HepG2 (cell line): Measurements from ENCODE around the gene RPL37. TPM values are rescaled to one million over a fixed set of nuclear protein-coding genes. Genes with fewer than 3 reads are reported as not detected.

Experiments used
- ARNTL ChIP-seq: sonication (generic); formaldehyde crosslinking; IDR thresholded peaks from 2 replicates; pipeline ENCODE4 v1.4.0; 2020; ENCODE audit warnings: mild to moderate bottlenecking, missing genetic modification reagents
- ELF1 ChIP-seq: sonication (generic); formaldehyde crosslinking; IDR thresholded peaks from 2 replicates; pipeline ENCODE4 v1.4.0; 2020; ENCODE audit warnings: missing genetic modification reagents
- RBM22 ChIP-seq: fragments of 200-400 bp; formaldehyde crosslinking; optimal IDR thresholded peaks from 2 replicates; pipeline ENCODE3; 2017; ENCODE audit warnings: mild to moderate bottlenecking, low read length, moderate library complexity
- REL ChIP-seq: sonication (generic); formaldehyde crosslinking; conservative IDR thresholded peaks from 2 replicates; pipeline ENCODE4 v1.8.0; 2022; ENCODE audit warnings: mild to moderate bottlenecking, missing genetic modification reagents, moderate library complexity
- SP4 ChIP-seq: sonication (generic); formaldehyde crosslinking; IDR thresholded peaks from 2 replicates; pipeline ENCODE4 v1.8.1; 2023; ENCODE audit warnings: mild to moderate bottlenecking, missing genetic modification reagents
- SP5 ChIP-seq: IDR thresholded peaks from 2 replicates; pipeline ENCODE4 v1.6.1; 2016; ENCODE audit warnings: low read depth, borderline replicate concordance
- YY1 ChIP-seq: IDR thresholded peaks from 2 replicates; pipeline ENCODE4 v1.6.1; 2011; ENCODE audit warnings: low read length, low read depth, moderate library complexity, mild to moderate bottlenecking; ENCODE audit not compliant: insufficient read depth, insufficient replicate concordance
- ZBTB20 ChIP-seq: sonication (generic); formaldehyde crosslinking; IDR thresholded peaks from 2 replicates; pipeline ENCODE4 v1.8.1; 2023; ENCODE audit warnings: missing genetic modification reagents, low read depth, mild to moderate bottlenecking, borderline replicate concordance
- ZBTB38 ChIP-seq: sonication (generic); formaldehyde crosslinking; IDR thresholded peaks from 2 replicates; pipeline ENCODE4 v1.5.1; 2020; ENCODE audit warnings: mild to moderate bottlenecking, missing genetic modification reagents
- ZMYM2 ChIP-seq: sonication (generic); formaldehyde crosslinking; IDR thresholded peaks from 2 replicates; pipeline ENCODE4 v1.8.0; 2022; ENCODE audit warnings: mild to moderate bottlenecking, missing genetic modification reagents
- ZNF781 ChIP-seq: sonication (generic); formaldehyde crosslinking; IDR thresholded peaks from 2 replicates; pipeline ENCODE4 v1.5.1; 2020; ENCODE audit warnings: borderline replicate concordance, mild to moderate bottlenecking, missing genetic modification reagents; ENCODE audit errors: not compliant biosample characterization
- ZNF891 ChIP-seq: sonication (generic); formaldehyde crosslinking; IDR thresholded peaks from 2 replicates; pipeline ENCODE4 v1.5.0; 2020; ENCODE audit warnings: mild to moderate bottlenecking, missing genetic modification reagents
- ZSCAN29 ChIP-seq: sonication (generic); formaldehyde crosslinking; conservative IDR thresholded peaks from 2 replicates; pipeline ENCODE4 v1.4.0; 2020; ENCODE audit warnings: mild to moderate bottlenecking, missing genetic modification reagents
- polyA plus RNA-seq, 8 experiments: library from polyadenylated mRNA; depleted of rRNA in 3 of 8; stranded (reverse) in 7 of 8; unstranded in 1 of 8; fragments of >200 nt; fragmentation: Illumina TruSeq in 4 of 8; extraction: Trizol in 4 of 8; gene quantifications; 2 replicates each; pipeline versions ENCODE4 v1.2.1 to v1.2.3, GENCODE V29; 2011 to 2016; ENCODE audit warnings: low read depth in 4 of 8, missing spikeins in 1 of 8, mixed read lengths in 1 of 8; ENCODE audit not compliant: insufficient read depth in 1 of 8
- total RNA-seq, 5 experiments: library from RNA; depleted of rRNA; stranded (reverse); fragments of >200 nt; fragmentation: Illumina TruSeq; extraction: Trizol; gene quantifications; 2 replicates each; pipeline ENCODE4 v1.2.3, GENCODE V29; 2016; ENCODE audit warnings: low read depth in 1 of 5
- TF ChIP-seq, protein P1 (sequence below): sonication (generic); formaldehyde crosslinking; IDR thresholded peaks from 2 replicates; pipeline ENCODE4 v1.5.1; 2020; ENCODE audit warnings: missing genetic modification reagents, mild to moderate bottlenecking, borderline replicate concordance
- TF ChIP-seq, protein P2 (sequence below): sonication (generic); formaldehyde crosslinking; IDR thresholded peaks from 2 replicates; pipeline ENCODE4 v1.5.0; 2020; ENCODE audit warnings: missing genetic modification reagents
- TF ChIP-seq, protein P3 (sequence below), 2 experiments: fragments of 450-650 bp in 1 of 2; sonication (generic) in 1 of 2; formaldehyde crosslinking; IDR thresholded peaks; 2 replicates each; pipeline versions ENCODE4 v1.5.0 to v1.8.0; 2020 to 2022; ENCODE audit warnings: mild to moderate bottlenecking in 1 of 2, missing genetic modification reagents in 1 of 2
- TF ChIP-seq, protein P4 (sequence below): sonication (generic); formaldehyde crosslinking; IDR thresholded peaks from 2 replicates; pipeline ENCODE4 v1.4.0; 2020; ENCODE audit warnings: mild to moderate bottlenecking, missing genetic modification reagents
- TF ChIP-seq, protein P5 (sequence below): sonication (generic); formaldehyde crosslinking; IDR thresholded peaks from 2 replicates; pipeline ENCODE4 v1.4.0; 2020; ENCODE audit warnings: mild to moderate bottlenecking, missing genetic modification reagents

The RPL37 gene
- total and polyA plus RNA-seq, 2 of the 13 experiments (the other 11 are each of a cell fraction or from before 2014, with no cell fraction given), result 1,981 to 3,367 TPM

DNA sequence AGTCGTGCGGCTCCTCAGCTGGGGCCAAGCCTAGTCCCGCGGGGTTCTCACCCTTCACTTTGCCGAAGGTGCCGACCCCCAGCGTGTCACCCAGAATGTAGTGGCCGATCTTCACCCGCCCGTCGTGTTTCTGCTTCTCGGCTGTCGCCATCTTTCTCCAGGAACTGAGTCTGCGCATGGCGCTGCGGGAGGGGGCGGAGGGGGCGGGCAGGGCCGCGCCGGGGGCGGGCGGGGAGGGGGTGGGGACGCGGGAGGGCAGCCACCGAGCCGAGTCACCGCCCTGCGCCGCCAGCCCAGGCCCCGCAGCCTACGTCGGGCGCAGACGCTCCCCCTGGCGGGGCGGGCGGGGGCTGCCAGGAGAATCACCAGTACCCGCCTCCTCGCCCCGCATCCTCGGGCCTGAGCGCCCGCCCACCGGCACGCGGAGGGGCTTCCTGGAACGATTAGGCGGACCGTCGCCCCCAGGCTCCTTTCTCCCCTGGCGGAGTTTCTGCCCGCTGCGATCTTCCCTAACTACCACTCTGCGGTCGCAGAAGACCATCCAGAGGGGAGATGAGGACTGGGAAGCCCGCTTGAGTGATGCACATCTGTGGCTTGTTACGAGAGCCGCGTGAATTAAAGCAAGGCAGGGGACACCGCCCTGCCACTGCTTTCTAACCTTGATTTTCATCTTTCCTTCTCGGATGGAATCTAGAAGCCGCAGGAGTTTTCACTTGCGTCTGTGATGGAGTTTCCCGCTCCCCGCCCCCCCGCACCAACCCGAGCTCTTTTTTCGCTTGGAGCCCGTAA lies 36.8 kb downstream of the RPL37 start, which contains the start of gene PRKAA1 (continued):
- TF ChIP-seq ZMYM2 (CRISPR knock-in tag) (no peak), RBM22 (no peak), ZSCAN29 (no peak), YY1 (peak; percentile 90), SP4 (CRISPR knock-in tag) (peak; percentile 82), ZNF781 (CRISPR knock-in tag) (no peak), REL (CRISPR knock-in tag) (no peak), ZBTB38 (CRISPR knock-in tag) (0 out of 2 replicates have a peak, but pooled peaks have one; percentile 51), ZNF891 (CRISPR knock-in tag) (no peak), ELF1 (CRISPR knock-in tag) (0 out of 2 replicates have a peak, but pooled peaks have one; percentile 45), ZBTB20 (CRISPR knock-in tag) (no peak), SP5 (CRISPR knock-in tag) (peak; percentile 37; the same call in 1 of the 2 replicates), ARNTL (CRISPR knock-in tag) (peak; percentile 6)
- TF ChIP-seq, protein P1, sequence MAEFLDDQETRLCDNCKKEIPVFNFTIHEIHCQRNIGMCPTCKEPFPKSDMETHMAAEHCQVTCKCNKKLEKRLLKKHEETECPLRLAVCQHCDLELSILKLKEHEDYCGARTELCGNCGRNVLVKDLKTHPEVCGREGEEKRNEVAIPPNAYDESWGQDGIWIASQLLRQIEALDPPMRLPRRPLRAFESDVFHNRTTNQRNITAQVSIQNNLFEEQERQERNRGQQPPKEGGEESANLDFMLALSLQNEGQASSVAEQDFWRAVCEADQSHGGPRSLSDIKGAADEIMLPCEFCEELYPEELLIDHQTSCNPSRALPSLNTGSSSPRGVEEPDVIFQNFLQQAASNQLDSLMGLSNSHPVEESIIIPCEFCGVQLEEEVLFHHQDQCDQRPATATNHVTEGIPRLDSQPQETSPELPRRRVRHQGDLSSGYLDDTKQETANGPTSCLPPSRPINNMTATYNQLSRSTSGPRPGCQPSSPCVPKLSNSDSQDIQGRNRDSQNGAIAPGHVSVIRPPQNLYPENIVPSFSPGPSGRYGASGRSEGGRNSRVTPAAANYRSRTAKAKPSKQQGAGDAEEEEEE (CRISPR knock-in tag), result no peak
- TF ChIP-seq, protein P2, sequence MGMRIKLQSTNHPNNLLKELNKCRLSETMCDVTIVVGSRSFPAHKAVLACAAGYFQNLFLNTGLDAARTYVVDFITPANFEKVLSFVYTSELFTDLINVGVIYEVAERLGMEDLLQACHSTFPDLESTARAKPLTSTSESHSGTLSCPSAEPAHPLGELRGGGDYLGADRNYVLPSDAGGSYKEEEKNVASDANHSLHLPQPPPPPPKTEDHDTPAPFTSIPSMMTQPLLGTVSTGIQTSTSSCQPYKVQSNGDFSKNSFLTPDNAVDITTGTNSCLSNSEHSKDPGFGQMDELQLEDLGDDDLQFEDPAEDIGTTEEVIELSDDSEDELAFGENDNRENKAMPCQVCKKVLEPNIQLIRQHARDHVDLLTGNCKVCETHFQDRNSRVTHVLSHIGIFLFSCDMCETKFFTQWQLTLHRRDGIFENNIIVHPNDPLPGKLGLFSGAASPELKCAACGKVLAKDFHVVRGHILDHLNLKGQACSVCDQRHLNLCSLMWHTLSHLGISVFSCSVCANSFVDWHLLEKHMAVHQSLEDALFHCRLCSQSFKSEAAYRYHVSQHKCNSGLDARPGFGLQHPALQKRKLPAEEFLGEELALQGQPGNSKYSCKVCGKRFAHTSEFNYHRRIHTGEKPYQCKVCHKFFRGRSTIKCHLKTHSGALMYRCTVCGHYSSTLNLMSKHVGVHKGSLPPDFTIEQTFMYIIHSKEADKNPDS (CRISPR knock-in tag), result no peak
- TF ChIP-seq, protein P3, sequence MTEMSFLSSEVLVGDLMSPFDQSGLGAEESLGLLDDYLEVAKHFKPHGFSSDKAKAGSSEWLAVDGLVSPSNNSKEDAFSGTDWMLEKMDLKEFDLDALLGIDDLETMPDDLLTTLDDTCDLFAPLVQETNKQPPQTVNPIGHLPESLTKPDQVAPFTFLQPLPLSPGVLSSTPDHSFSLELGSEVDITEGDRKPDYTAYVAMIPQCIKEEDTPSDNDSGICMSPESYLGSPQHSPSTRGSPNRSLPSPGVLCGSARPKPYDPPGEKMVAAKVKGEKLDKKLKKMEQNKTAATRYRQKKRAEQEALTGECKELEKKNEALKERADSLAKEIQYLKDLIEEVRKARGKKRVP (CRISPR knock-in tag; IDR thresholded peaks at IDR 0.05), result 0 out of 4 replicates have a peak, but pooled peaks of 1 of the 2 experiments have one; percentile 20
- TF ChIP-seq, protein P4, sequence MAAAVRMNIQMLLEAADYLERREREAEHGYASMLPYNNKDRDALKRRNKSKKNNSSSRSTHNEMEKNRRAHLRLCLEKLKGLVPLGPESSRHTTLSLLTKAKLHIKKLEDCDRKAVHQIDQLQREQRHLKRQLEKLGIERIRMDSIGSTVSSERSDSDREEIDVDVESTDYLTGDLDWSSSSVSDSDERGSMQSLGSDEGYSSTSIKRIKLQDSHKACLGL (CRISPR knock-in tag), result 0 out of 2 replicates have a peak, but pooled peaks have one; percentile 29
- TF ChIP-seq, protein P5, sequence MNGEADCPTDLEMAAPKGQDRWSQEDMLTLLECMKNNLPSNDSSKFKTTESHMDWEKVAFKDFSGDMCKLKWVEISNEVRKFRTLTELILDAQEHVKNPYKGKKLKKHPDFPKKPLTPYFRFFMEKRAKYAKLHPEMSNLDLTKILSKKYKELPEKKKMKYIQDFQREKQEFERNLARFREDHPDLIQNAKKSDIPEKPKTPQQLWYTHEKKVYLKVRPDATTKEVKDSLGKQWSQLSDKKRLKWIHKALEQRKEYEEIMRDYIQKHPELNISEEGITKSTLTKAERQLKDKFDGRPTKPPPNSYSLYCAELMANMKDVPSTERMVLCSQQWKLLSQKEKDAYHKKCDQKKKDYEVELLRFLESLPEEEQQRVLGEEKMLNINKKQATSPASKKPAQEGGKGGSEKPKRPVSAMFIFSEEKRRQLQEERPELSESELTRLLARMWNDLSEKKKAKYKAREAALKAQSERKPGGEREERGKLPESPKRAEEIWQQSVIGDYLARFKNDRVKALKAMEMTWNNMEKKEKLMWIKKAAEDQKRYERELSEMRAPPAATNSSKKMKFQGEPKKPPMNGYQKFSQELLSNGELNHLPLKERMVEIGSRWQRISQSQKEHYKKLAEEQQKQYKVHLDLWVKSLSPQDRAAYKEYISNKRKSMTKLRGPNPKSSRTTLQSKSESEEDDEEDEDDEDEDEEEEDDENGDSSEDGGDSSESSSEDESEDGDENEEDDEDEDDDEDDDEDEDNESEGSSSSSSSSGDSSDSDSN (CRISPR knock-in tag), result 0 out of 2 replicates have a peak, but pooled peaks have one; percentile 25
